AG09309 (cell line): ENCODE results near the gene SNAI3.

ENCODE experiments used
- DNase-seq: peaks from one replicate; pipeline ENCODE4 v3.0.0-alpha.2; 2010; ENCODE audit warnings: low read depth
- H3K4me3 ChIP-seq: 2 replicates; pipeline ENCODE4 v1.5.1; 2011; ENCODE audit warnings: mild to moderate bottlenecking, low read depth, low read length, moderate library complexity; ENCODE audit not compliant: control insufficient read depth
- TF ChIP-seq, protein P1 (sequence below): IDR thresholded peaks from 2 replicates; pipeline ENCODE4 v1.5.1; 2011; ENCODE audit warnings: mild to moderate bottlenecking, low read depth, low read length, inconsistent platforms; ENCODE audit not compliant: insufficient read depth, control insufficient read depth; ENCODE audit errors: missing control alignments

The SNAI3 gene

DNA sequence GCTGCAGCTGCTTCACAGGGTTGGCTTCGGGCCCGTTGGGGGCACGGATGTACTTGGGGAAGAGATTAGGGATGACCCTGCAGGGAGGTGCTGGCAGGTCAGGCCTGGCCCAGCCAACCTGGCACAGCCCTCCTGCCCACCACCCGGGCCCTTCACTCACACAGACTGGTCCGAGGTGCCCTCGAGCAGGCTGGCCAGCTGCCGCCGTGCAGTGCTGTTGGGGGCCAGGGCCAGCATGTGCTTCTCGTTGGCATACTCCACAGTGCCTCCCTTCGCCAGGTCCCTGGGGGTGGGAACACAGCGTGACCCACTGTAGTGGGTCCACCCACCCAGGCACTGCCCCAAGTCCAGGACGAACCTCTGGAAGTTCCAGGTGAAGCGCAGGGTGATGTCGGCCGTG is 29.9 kb upstream of the SNAI3 start:
- TF ChIP-seq, protein P1, sequence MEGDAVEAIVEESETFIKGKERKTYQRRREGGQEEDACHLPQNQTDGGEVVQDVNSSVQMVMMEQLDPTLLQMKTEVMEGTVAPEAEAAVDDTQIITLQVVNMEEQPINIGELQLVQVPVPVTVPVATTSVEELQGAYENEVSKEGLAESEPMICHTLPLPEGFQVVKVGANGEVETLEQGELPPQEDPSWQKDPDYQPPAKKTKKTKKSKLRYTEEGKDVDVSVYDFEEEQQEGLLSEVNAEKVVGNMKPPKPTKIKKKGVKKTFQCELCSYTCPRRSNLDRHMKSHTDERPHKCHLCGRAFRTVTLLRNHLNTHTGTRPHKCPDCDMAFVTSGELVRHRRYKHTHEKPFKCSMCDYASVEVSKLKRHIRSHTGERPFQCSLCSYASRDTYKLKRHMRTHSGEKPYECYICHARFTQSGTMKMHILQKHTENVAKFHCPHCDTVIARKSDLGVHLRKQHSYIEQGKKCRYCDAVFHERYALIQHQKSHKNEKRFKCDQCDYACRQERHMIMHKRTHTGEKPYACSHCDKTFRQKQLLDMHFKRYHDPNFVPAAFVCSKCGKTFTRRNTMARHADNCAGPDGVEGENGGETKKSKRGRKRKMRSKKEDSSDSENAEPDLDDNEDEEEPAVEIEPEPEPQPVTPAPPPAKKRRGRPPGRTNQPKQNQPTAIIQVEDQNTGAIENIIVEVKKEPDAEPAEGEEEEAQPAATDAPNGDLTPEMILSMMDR, result no peak
- DNase-seq, result no peak
- H3K4me3 ChIP-seq, result no peak overlapping the region

DNA sequence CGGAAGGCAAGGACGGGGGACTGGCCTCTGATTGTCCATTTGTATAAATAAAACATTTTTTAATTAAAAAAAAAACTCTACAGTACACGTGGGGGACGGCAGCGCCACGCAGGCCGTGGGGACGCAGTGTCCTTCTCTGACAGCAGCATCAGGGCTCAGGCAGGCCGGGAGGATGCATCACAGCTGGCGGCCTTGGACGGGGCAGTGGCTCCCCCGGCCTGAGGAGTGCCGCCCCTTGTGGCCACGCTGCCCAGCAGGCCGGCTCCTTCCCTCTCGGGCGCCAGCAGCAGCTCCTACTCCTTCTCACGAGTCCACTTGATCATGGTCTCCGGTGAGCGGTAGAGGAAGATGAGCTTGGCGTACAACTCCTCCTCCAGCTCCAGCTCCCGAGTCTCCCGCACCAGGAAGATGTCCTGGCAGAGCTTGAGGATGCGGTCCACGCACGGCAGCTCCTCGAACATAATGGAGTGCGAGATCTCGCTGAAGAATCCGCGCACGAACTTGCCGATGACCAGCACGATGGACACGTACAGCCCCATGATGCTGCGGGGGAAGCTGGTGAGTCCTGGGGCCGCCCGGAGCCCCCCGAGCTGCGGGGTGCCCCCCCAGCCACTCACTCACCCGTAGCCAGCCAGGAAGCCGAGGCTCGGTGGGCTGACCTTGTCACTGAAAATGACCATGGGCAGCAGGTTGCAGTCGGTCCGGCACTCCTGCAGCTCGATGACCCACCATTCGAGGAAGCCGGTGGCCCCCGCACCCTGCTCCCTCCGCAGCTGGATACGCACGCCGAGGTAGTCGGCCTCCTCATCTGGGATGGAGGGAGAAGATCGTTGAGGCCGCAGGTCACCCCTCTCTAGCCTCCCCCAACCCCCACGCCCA is 29.2 kb upstream of the SNAI3 start:
- TF ChIP-seq, protein P1, result no peak
- no peak for DNase-seq
- no peak overlapping the region for H3K4me3 ChIP-seq

DNA sequence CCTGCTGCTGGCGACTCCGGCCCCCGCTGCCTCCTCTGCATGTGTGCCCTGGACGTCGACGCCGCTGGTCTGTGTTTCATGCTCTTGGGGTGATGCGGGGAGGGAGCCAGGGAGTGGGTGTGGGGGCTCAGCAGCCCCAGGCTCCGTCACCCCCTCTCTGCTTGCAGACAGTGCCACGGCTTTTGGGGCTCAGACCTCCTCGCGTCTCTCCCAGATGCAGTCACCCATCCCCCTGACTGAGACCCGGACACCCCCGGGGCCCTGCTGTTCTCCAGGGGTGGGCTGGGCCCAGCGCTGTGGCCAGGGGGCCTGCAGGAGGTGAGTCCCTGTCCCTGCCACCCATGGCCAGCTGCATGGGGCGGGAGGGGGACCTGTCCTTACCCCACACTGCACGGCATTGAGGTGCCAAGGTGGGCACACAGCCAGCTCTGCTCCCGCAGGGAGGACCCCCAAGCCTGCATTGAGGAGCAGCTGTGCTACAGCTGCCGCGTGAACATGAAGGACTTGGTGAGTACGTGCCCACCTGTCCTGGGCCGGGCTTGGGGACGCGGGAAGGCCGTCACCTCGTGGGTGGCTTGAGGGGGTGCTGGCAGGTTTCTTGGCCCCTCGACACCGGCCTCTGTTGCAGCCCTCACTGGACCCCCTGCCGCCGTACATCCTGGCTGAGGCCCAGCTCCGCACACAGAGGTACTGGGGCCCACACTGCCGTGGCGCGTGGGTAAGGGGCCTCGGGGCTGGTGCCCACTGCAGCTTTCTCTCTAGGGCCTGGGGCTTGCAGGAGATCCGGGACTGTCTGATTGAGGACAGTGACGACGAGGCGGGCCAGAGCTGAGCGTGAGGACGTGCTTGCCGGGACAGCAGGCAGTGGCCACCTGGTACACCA is 28.4 kb upstream of the SNAI3 start:
- no peak overlapping the region for H3K4me3 ChIP-seq
- TF ChIP-seq, protein P1, result no peak
- no peak for DNase-seq

DNA sequence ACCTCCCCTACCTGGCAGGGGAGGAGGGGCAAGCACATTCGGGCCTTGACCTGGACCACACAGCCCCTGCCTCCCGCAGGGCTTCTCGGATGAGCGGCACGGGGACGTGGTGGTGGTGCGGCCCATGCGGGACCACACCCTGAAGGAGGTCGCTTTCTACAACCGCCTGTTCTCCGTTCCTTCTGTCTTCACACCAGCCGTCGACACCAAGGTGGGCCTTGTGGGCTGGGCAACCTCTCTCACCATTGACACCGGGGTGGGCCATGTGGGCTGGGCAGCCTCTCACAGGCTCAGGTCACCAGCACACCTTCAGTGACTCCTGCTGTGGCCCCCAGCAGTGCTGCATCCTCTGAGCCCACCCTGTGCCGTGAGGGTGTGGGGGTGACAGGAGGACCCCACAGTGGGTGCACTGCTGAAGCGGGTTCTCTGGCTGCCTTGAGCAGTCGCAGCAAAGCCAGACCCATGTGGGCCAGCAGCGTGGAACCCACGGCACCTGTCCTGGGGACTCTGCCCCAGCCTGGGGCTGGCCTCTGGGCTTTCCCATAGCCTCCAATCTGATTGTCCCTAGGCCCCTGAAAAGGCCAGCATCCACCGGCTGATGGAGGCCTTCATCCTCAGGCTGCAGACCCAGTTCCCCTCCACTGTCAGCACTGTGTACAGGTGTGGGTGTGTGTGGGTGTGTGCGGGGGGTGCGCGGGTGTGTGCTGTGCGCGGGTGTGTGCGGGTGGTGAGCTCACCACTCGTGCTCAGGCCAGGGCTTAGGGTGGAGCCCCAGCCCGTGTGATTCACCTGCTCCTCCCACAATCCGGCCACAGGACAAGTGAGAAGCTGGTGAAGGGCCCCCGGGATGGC is 27.5 kb upstream of the SNAI3 start:
- no peak for DNase-seq
- no peak overlapping the region for H3K4me3 ChIP-seq
- TF ChIP-seq, protein P1, result no peak

DNA sequence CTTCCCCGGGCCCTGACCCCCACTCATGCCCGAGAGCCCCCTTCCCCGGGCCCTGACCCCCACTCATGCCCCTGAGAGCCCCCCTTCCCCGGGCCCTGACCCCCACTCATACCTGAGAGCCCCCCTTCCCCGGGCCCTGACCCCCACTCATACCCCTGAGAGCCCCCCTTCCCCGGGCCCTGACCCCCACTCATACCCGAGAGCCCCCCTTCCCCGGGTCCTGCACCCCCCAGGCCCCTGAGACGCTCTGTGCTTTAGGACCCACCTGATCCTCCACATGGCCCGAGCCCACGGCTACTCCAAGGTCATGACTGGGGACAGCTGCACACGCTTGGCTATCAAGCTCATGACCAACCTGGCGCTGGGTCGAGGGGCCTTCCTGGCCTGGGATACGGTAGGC is 26.7 kb upstream of the SNAI3 start:
- no peak for DNase-seq
- TF ChIP-seq, protein P1, result no peak
- no peak overlapping the region for H3K4me3 ChIP-seq
